Measurements from ENCODE around the gene MSRB3. TPM values are rescaled to one million over a fixed set of nuclear protein-coding genes. Genes with fewer than 3 reads are reported as not detected.
"Not testable (repeated sequence)": the region's sequence is repeated elsewhere in the genome, so short reads cannot be mapped to it uniquely, and the experiment has no call there.

Gene MSRB3
- total and polyA plus RNA-seq, 8 donors, result 10.7 to 142 (median 27.8) TPM

- Histone ChIP-seq H3K4me1 (peaks cover 6 to 44% (median 27%) of the 10 kb centered on the region in 4 donors), H3K9me3 (no peaks in the 10 kb centered on the region), H3K4me3 (peak overlapping the region in 2 of 4 donors; percentile 77 to 82), H3K27me3 (peaks cover 0 to 17% (median 14%) of the 10 kb centered on the region in 3 donors), H3K27ac (no peak overlapping the region), H3K36me3 (no peaks in the 10 kb centered on the region)
- 42 to 68% (median 58%) methylated on average over 3 of the region's 3 CpGs for WGBS, 5 donors
- DNase-seq, result no peak
- TF ChIP-seq POLR2AphosphoS5 (IDR thresholded peaks at IDR 0.05) (no peak), POLR2A (IDR thresholded peaks at IDR 0.05) (no peak), EP300 (IDR thresholded peaks at IDR 0.05) (no peak)
- intact Hi-C loops (cut with DNase I; ENCODE audit: low total_unique reads), result no loop called here
Observed at GRCh38 chr12:65280306-65280705, 1.8 kb downstream of the MSRB3 start.

GRCh38 chr12:65282840-65283239 is 4.4 kb downstream of the MSRB3 start:
- Histone ChIP-seq H3K9me3 (no peaks in the 10 kb centered on the region), H3K27ac (no peak overlapping the region), H3K4me1 (peaks cover 6 to 49% (median 34%) of the 10 kb centered on the region in 4 donors), H3K36me3 (no peaks in the 10 kb centered on the region), H3K27me3 (peaks cover 0 to 17% (median 11%) of the 10 kb centered on the region in 3 donors), H3K4me3 (no peak overlapping the region)
- no peak for DNase-seq
- intact Hi-C loops (cut with DNase I; ENCODE audit: low total_unique reads), result no loop called here
- TF ChIP-seq POLR2A (IDR thresholded peaks at IDR 0.05), result no peak
- no peak for TF ChIP-seq EP300 (IDR thresholded peaks at IDR 0.05)
- no peak for TF ChIP-seq CTCF (IDR thresholded peaks at IDR 0.05)
- TF ChIP-seq POLR2AphosphoS5 (IDR thresholded peaks at IDR 0.05), result no peak
- 83 to 94% (median 88%) methylated on average over 1 of the region's 1 CpG for WGBS, 5 donors

GRCh38 chr12:65285532-65285931 is 7.0 kb downstream of the MSRB3 start:
- H3K27ac ChIP-seq; H3K27me3 ChIP-seq; H3K36me3 ChIP-seq; intact Hi-C loops (cut with DNase I; ENCODE audit: low total_unique reads); H3K4me3 ChIP-seq; H3K9me3 ChIP-seq; DNase-seq: not testable (repeated sequence)
- 90 to 97% (median 96%) methylated on average over 7 of the region's 7 CpGs for WGBS, 5 donors
- H3K4me1 ChIP-seq, result peaks cover 0 to 41% (median 19%) of the 10 kb centered on the region in 4 donors

GRCh38 chr12:65287426-65287825 is 8.9 kb downstream of the MSRB3 start:
- H3K36me3 ChIP-seq, result no peaks in the 10 kb centered on the region
- H3K9me3 ChIP-seq, result no peaks in the 10 kb centered on the region
- TF ChIP-seq CTCF (IDR thresholded peaks at IDR 0.05), result no peak
- peak in 1 of 3 donors; percentile 26 for TF ChIP-seq POLR2AphosphoS5 (IDR thresholded peaks at IDR 0.05)
- intact Hi-C loops (cut with DNase I; ENCODE audit: low total_unique reads), result no loop called here
- peak in 1 of 2 donors; percentile 32 for DNase-seq
- no peak overlapping the region for H3K27ac ChIP-seq
- H3K4me3 ChIP-seq, result no peak overlapping the region
- no peaks in the 10 kb centered on the region for H3K27me3 ChIP-seq
- peaks cover 0 to 30% (median 12%) of the 10 kb centered on the region in 4 donors for H3K4me1 ChIP-seq
- 26 to 55% (median 34%) methylated on average over 2 of the region's 2 CpGs for WGBS, 5 donors

- no peaks in the 10 kb centered on the region for H3K27me3 ChIP-seq
- peaks cover 0 to 32% (median 15%) of the 10 kb centered on the region in 4 donors for H3K4me1 ChIP-seq
- DNase-seq, result no peak
- intact Hi-C loops (cut with DNase I; ENCODE audit: low total_unique reads), result no loop called here
- WGBS, 5 donors, result 93 to 99% (median 97%) methylated on average over 2 of the region's 2 CpGs
- TF ChIP-seq EP300 (IDR thresholded peaks at IDR 0.05) (no peak), POLR2A (IDR thresholded peaks at IDR 0.05) (no peak), CTCF (IDR thresholded peaks at IDR 0.05) (no peak), POLR2AphosphoS5 (IDR thresholded peaks at IDR 0.05) (no peak)
- no peak overlapping the region for H3K4me3 ChIP-seq
- no peak overlapping the region for H3K27ac ChIP-seq
- no peaks in the 10 kb centered on the region for H3K9me3 ChIP-seq
- H3K36me3 ChIP-seq, result no peaks in the 10 kb centered on the region
Observed at GRCh38 chr12:65292241-65292640, 13.8 kb downstream of the MSRB3 start.
